Measurements from ENCODE around the gene PCDH12.

PCDH12 gene

DNA sequence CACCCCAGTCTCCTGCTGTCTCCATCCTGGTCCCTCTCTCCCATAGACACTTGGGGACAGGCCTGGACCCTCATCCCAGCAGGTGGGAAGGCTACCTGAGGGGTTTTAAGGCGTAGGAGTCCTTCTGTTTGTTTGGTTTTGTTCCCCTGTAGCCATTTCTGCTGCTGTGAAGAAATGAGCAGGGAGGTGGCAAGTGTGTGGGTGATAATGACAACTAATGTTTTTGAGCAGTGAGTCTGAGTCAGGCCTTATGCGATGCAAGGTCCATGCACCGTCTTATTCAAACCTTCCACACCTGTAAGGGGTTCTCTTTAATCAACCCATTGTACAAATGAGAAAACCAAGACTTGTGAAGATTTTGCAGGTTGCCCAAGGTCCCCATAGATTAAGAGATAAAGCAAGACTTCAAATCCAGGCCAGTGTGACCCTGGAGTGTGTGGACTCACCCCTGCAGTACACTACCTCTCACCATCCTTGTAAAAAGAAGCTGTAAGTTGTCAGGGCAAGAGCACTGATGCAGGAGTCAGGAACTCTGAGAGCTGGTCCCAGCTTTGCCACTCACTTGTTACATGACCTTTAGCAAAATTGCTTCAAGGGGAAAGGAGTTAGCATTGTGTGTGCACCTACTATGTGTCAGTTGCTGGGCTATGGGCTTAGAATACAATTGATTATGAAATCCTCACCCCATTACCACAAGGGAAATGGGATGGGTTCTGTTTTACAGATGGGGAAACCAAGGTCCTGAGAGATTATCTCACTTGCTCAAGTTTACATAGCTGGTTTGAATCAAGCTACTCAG is 7.6 kb downstream of the PCDH12 start:
- DNase-seq (ENCODE audit: low read depth) = no peak
- no peak overlapping the region for H3K4me3 ChIP-seq (ENCODE audit: low read depth, low read length)
- TF ChIP-seq, protein P1, sequence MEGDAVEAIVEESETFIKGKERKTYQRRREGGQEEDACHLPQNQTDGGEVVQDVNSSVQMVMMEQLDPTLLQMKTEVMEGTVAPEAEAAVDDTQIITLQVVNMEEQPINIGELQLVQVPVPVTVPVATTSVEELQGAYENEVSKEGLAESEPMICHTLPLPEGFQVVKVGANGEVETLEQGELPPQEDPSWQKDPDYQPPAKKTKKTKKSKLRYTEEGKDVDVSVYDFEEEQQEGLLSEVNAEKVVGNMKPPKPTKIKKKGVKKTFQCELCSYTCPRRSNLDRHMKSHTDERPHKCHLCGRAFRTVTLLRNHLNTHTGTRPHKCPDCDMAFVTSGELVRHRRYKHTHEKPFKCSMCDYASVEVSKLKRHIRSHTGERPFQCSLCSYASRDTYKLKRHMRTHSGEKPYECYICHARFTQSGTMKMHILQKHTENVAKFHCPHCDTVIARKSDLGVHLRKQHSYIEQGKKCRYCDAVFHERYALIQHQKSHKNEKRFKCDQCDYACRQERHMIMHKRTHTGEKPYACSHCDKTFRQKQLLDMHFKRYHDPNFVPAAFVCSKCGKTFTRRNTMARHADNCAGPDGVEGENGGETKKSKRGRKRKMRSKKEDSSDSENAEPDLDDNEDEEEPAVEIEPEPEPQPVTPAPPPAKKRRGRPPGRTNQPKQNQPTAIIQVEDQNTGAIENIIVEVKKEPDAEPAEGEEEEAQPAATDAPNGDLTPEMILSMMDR (IDR thresholded peaks at IDR 0.05; ENCODE audit: insufficient read depth, low read depth, low read length, missing control alignments) = no peak

DNA sequence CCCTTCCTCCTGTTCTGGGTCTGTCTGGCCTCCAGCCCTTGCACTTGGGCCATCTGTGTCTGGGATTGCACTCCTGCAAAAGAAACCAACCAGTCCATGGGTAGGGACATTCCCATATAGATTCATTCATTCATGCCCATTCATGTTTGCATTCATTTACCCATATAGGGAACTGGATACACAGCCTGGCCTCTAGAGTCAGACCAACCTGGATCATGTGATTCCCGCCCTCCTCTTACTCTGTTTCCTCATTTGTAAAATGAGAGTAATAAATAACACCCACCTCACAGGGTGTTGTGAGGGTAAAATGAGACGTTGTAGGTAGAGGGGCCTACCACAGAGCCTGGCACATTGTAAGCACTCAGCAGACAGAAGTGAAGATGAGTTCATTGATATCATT is 8.5 kb downstream of the PCDH12 start:
- TF ChIP-seq, protein P1 (IDR thresholded peaks at IDR 0.05; ENCODE audit: insufficient read depth, low read depth, low read length, missing control alignments) = no peak
- H3K4me3 ChIP-seq (ENCODE audit: low read depth, low read length) = no peak overlapping the region
- no peak for DNase-seq (ENCODE audit: low read depth)

DNA sequence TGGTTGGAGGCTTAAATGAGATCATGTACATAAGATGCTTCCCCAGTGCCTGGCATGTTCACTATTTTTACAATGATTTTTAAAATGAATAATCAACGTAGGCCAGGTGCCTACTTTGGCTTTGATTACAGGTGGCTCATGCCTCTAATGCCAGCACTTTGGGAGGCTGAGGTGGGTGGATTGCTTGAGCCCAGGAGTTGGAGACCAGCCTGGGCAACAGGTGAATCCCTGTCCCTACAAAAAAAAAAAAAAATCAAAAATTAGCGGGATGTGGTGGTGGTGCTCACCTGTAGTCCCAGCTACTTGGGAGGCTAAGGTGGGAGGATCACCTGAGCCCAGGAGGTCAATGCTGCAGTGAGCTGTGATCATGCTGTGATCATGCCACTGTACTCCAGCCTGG is 9.2 kb downstream of the PCDH12 start:
- TF ChIP-seq, protein P1 (IDR thresholded peaks at IDR 0.05; ENCODE audit: insufficient read depth, low read depth, low read length, missing control alignments) = no peak
- H3K4me3 ChIP-seq (ENCODE audit: low read depth, low read length) = no peak overlapping the region
- no peak for DNase-seq (ENCODE audit: low read depth)

DNA sequence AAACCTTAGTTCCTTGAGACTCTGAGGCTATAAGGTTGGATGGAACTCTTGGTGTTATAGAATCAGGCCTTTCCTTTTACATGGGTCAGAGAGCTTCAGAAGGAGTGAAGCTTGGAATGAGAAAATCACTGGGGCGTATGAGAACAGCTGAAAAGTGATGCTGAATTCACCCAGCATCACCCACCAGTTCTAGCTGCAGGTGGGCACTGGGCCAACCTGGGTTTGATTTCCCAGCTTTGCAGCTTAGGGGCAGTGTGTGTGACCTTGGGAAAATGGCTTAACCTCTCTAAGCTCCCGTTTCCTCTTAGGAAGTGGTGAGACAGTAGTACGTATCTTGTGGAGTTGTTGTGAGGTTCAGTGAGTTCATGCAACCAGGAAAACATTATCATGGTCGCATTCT is 10.7 kb downstream of the PCDH12 start:
- TF ChIP-seq, protein P1 (IDR thresholded peaks at IDR 0.05; ENCODE audit: insufficient read depth, low read depth, low read length, missing control alignments) = no peak
- no peak for DNase-seq (ENCODE audit: low read depth)
- H3K4me3 ChIP-seq (ENCODE audit: low read depth, low read length) = no peak overlapping the region

DNA sequence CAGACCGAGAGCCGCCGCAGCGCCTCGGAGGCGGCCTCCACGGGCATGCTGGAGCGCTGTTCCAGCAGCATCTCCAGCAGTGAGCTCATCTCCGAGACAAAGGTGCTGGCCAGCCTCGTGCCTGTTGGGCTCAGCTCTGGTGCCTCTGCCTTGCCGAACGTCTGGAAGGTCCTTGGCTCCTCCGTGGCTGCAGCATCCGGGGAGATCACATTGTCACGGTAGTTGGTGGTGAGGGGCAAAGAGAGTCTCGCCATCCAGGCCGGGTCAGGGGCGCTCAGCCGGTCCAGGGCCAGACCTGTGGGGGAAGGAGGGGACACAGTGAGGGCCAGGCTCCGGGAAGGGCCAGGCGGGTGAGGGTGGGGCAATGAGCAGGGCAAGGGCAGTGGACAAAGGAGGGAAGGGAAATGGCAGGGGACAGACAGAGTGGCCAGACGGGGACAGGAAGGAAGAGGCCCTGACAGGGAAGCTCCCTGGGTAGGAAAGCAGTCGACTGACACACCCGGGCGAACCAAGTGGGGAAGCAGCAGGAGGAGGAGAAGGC is 12.4 kb downstream of the PCDH12 start:
- TF ChIP-seq, protein P1 (IDR thresholded peaks at IDR 0.05; ENCODE audit: insufficient read depth, low read depth, low read length, missing control alignments) = no peak
- no peak overlapping the region for H3K4me3 ChIP-seq (ENCODE audit: low read depth, low read length)
- no peak for DNase-seq (ENCODE audit: low read depth)

DNA sequence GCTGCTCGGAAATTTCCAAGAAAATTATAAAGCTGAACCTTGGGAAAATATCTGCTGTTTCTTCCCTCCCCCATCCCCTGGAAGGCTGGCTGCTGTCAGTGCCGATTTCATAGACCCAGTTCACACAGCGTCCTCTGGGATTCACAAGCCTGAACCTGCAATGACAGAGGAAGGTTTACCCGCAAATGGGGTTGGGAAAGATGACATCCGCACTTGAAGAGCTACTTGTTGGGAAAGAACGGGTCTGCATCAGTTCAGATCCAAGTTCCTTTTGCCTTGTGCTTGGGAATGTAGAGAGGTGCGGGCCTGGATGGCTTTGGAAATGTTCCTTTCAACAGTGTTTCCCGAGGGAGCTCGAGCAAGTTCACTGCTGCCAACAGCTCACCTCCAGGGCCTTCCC is 13.9 kb downstream of the PCDH12 start:
- no peak for DNase-seq (ENCODE audit: low read depth)
- TF ChIP-seq, protein P1 (IDR thresholded peaks at IDR 0.05; ENCODE audit: insufficient read depth, low read depth, low read length, missing control alignments) = no peak
- no peak overlapping the region for H3K4me3 ChIP-seq (ENCODE audit: low read depth, low read length)

Measured in GM12865 (cell line).